Stimulated activated CD8-positive, alpha-beta memory T cell treated with anti-CD3 and anti-CD28 coated beads, Interleukin-12 subunit alpha, Interleukin-12 subunit beta, amount 100 ng/mL, for 1 hour (primary cell): ENCODE data around the gene SORCS2.

ENCODE experiments used
- DNase-seq: peaks from one replicate; pipeline ENCODE4 v3.0.0-alpha.2; 2020; ENCODE audit warnings: low read depth

Gene SORCS2

GRCh38 chr4:7767966-7768365 lies 575.6 kb downstream of the SORCS2 start:
- DNase-seq, result no peak

GRCh38 chr4:7768736-7769135 lies 576.4 kb downstream of the SORCS2 start:
- no peak for DNase-seq

- DNase-seq, result no peak
Measured at GRCh38 chr4:7769396-7770223, 577.3 kb downstream of the SORCS2 start.

GRCh38 chr4:7770224-7771050 lies 578.1 kb downstream of the SORCS2 start:
- DNase-seq, result no peak

- peak; percentile 11 for DNase-seq
Measured at GRCh38 chr4:7771056-7771455, 578.7 kb downstream of the SORCS2 start.

- DNase-seq, result no peak
Measured at GRCh38 chr4:7771541-7772507, 579.5 kb downstream of the SORCS2 start.

- DNase-seq, result no peak
Measured at GRCh38 chr4:7772711-7773385, 580.5 kb downstream of the SORCS2 start.

- DNase-seq, result no peak
Measured at GRCh38 chr4:7773401-7774180, 581.3 kb downstream of the SORCS2 start.

- DNase-seq, result no peak
Measured at GRCh38 chr4:7774301-7775294, 582.3 kb downstream of the SORCS2 start.

- no peak for DNase-seq
Measured at GRCh38 chr4:7775396-7775795, 583.1 kb downstream of the SORCS2 start.

GRCh38 chr4:7777017-7777710 lies 584.8 kb downstream of the SORCS2 start:
- no peak for DNase-seq

- DNase-seq, result no peak
Measured at GRCh38 chr4:7777871-7778509, 585.7 kb downstream of the SORCS2 start.

- no peak for DNase-seq
Measured at GRCh38 chr4:7778510-7779431, 586.4 kb downstream of the SORCS2 start.

GRCh38 chr4:7779432-7779768 lies 587.1 kb downstream of the SORCS2 start:
- DNase-seq, result no peak

- no peak for DNase-seq
Measured at GRCh38 chr4:7780751-7781348, 588.5 kb downstream of the SORCS2 start.

GRCh38 chr4:7781366-7781765 lies 589.0 kb downstream of the SORCS2 start:
- no peak for DNase-seq

- no peak for DNase-seq
Measured at GRCh38 chr4:7781993-7782392, 589.7 kb downstream of the SORCS2 start.
